AG04449 (cell line): ENCODE measurements around the gene SCIMP.

Experiments
- CTCF ChIA-PET: fragments of 350-600 bp; formaldehyde crosslinking; extraction: SDS; loops from one replicate; lab custom pipeline; 2021; ENCODE audit warnings: antibody characterized with exemption; lab: Yijun Ruan, JAX
- POLR2A ChIA-PET: fragments of 400-600, 350-600 bp; formaldehyde crosslinking; extraction: SDS; loops from one replicate; lab custom pipeline; 2020; ENCODE audit warnings: antibody characterized with exemption, inconsistent platforms; lab: Yijun Ruan, JAX
- DNase-seq: peaks from one replicate; pipeline ENCODE4 v3.0.0-alpha.2; 2010; ENCODE audit warnings: low read depth, low spot score
- H3K4me3 ChIP-seq: 2 replicates; pipeline ENCODE4 v1.5.1; 2011; ENCODE audit warnings: low read depth, mild to moderate bottlenecking, control low read depth, low read length
- TF ChIP-seq, protein P1 (sequence below): IDR thresholded peaks from one replicate; pipeline ENCODE4 v1.5.1; 2011; ENCODE audit warnings: mild to moderate bottlenecking, moderate library complexity, low read length, control low read depth, inconsistent platforms; ENCODE audit not compliant: insufficient read depth; ENCODE audit errors: missing control alignments

The SCIMP gene

DNA sequence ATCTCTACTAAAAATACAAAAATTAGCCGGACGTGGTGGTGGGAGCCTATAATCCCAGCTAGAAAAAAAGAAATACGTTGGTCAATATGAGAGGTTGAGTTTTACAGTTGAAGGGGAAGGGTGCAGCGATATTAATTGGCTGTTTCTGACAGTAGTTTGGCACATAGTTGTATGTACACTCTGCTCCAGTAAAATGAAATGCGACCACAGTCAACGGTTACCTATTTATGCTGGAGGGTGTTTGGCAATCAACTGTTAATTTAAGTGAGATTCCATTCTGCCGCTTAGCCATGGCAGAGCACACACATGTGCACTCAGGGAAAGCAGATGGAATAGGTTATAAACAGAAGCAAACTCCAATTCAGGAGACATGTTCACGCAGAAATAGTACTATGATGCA lies 33.6 kb downstream of the SCIMP start:
- DNase-seq = no peak
- CTCF ChIA-PET = interaction anchor here (3.0 kb wide), 1 partner anchor 8 kb away, joined by 24 read pairs; the partner anchor contains the start of gene ZNF594
- POLR2A ChIA-PET = no interaction called here
- TF ChIP-seq, protein P1, sequence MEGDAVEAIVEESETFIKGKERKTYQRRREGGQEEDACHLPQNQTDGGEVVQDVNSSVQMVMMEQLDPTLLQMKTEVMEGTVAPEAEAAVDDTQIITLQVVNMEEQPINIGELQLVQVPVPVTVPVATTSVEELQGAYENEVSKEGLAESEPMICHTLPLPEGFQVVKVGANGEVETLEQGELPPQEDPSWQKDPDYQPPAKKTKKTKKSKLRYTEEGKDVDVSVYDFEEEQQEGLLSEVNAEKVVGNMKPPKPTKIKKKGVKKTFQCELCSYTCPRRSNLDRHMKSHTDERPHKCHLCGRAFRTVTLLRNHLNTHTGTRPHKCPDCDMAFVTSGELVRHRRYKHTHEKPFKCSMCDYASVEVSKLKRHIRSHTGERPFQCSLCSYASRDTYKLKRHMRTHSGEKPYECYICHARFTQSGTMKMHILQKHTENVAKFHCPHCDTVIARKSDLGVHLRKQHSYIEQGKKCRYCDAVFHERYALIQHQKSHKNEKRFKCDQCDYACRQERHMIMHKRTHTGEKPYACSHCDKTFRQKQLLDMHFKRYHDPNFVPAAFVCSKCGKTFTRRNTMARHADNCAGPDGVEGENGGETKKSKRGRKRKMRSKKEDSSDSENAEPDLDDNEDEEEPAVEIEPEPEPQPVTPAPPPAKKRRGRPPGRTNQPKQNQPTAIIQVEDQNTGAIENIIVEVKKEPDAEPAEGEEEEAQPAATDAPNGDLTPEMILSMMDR = no peak
- no peak overlapping the region for H3K4me3 ChIP-seq

DNA sequence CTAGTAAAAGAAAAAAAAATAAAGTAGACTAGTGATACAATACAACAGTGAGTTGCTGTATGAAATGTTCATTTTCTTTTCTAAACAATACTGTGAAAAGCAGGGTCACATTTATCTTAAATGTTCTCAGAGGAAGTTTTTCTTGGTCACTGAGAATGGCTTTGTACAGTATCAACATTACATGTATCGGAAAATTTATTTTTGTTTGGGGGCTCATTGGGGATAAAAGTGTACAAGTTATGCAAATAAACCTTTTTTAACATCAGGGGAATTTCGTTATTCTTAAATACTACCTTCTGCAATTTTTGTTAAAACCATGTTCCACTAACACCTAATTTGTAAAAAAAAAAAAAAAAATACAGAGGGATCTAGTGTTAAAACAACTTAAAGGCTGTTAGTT lies 34.3 kb downstream of the SCIMP start:
- no peak for DNase-seq
- H3K4me3 ChIP-seq = no peak overlapping the region
- TF ChIP-seq, protein P1 = no peak
- ChIA-PET CTCF (interaction anchor here (1.4 kb wide), 1 partner anchor 24 kb away, joined by 4 read pairs; no protein-coding TSS in a partner anchor), POLR2A (no interaction called here)

DNA sequence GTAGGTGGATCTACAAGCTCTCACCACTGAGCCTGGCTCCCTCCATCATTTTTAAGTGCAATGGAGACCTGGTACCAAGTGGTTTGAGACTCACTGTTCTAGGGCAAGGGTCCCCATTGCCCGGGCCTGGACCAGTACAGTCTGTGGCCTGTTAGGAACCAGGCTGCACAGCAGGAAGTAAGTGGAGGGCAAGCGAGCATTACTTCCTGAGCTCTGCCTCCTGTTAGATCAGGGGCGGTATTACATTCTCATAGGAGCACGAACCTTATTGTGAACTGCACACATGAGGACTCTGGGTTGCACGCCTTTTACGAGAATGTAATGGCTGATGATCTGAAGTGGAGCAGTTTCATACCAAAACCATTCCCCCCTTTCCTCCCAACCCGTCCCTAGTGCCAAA lies 36.2 kb downstream of the SCIMP start:
- TF ChIP-seq, protein P1 = no peak
- no peak overlapping the region for H3K4me3 ChIP-seq
- DNase-seq = no peak
- ChIA-PET CTCF (interaction anchor here (1.2 to 2.0 kb wide), 3 partner anchors 12 to 1243 kb away, joined by 4 to 8 read pairs (median 4); no protein-coding TSS in a partner anchor), POLR2A (no interaction called here)

DNA sequence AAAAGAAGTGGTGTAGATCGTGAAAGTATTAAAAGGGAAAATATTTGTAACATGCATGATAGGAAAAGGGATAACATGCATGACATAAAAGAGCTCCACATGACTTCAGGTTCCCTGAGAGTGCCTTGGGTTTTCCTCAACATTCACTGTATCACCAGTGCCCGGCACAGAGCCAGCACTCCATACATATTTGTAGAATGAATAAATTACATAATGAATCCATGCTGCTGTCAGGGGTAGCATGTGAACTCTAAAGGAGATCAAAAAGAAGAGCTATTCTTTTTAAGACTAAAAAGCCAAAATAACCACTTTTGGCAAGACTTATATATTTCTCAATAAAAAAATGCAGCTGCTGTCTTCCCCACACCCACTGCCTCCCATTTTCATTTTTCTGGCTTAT lies 40.3 kb downstream of the SCIMP start:
- ChIA-PET POLR2A (no interaction called here), CTCF (interaction anchor here (1.0 to 4.5 kb wide), 4 partner anchors 8 to 245 kb away, joined by 3 to 30 read pairs (median 14); partner anchors contain the start of gene C1QBP)
- no peak overlapping the region for H3K4me3 ChIP-seq
- TF ChIP-seq, protein P1 = no peak
- DNase-seq = no peak

DNA sequence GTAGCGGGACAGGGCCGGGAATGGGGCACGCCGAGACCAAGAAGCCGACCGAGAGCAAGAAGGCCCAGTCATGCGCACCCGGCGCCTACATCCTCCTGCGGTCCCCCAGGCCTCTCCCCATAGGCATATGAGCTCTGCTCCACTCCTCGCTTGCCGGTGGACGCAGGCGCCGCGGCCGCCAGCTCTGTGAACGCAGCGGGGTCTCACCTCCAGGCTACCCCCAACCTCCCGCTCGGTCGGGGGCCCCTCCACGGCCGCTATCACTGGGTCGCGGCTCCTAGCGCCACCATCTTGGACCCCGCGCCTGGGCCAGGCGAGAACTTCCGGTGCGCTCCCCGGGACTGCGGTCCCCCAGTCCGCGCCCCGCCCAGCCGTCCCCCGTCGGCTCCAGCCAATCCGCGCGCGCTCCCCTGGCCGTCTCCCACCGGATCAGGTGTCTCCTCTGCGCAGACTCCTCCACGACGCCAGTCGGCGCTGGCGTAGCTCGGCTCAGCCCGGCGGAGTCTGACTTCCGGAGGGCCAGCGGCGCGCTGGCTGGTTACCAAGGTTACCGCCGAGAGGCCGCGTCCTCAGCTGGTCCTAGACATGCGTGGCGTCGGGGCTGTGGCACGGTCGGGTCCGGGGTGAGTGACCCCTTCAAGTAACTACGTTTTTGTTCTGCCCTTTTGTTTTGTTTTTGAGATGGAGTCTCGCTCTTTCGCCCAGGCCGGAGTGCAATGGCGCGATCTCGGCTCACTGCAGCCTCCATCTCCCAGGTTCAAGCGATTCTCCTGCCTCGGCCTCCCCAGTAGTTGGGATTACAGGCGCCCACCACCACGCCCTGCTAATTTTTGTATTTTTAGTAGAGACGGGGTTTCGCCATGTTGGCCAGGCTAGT lies 42.9 kb downstream of the SCIMP start, which contains the start of gene ZNF594:
Gene ZNF594, minus strand, starts transcription at position 328 of the 877 bp plus-strand sequence. CDS start 7,612 bp downstream, outside the sequence.
- ChIA-PET CTCF (interaction anchor here (0.9 to 4.5 kb wide), 10 partner anchors 9 to 247 kb away, joined by 3 to 24 read pairs (median 5); partner anchors contain the start of genes C1QBP and ZFP3), POLR2A (no interaction called here)
- TF ChIP-seq, protein P1 = peak; percentile 94
- H3K4me3 ChIP-seq = peak within 1 kb of the TSS; percentile 91
- DNase-seq = peak; percentile 63

DNA sequence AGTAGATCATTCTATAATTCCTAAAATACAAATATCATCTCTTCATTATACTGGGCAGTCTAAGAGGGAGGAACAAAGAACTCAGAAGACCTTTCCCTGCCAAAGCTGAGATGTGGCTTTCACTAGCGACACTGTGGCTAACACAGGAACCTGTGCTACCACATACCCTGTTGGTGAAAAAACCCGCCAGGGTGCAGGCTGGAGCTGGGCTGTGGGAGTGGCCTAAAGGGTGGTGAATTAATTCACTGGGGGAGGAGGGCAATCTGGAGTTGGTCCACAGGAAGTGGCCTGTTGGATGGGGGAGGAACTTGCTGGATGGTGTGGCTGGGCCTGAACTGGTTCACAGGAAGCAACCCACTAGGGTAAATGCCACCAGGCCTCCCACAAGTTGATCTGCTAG lies 50.4 kb downstream of the SCIMP start:
- DNase-seq = no peak
- CTCF ChIA-PET = no interaction called here
- POLR2A ChIA-PET = no interaction called here

More for the DNA sequence above, 50.4 kb downstream of the SCIMP start:
- TF ChIP-seq, protein P1 = no peak
- H3K4me3 ChIP-seq = no peak overlapping the region
